ENCODE measurements around the gene SFSWAP.

Gene SFSWAP

GRCh38 chr12:131835616-131836171 is 124.8 kb downstream of the SFSWAP start:
- DNase-seq (ENCODE audit: low read depth) = no peak

GRCh38 chr12:131836193-131836592 is 125.3 kb downstream of the SFSWAP start:
- DNase-seq (ENCODE audit: low read depth) = no peak

GRCh38 chr12:131836714-131837397 is 126.0 kb downstream of the SFSWAP start:
- no peak for DNase-seq (ENCODE audit: low read depth)

- DNase-seq (ENCODE audit: low read depth) = no peak
These were observed 129.9 kb downstream of the SFSWAP start for GRCh38 chr12:131840643-131841416.

- DNase-seq (ENCODE audit: low read depth) = no peak
These were observed 130.7 kb downstream of the SFSWAP start for GRCh38 chr12:131841547-131841946.

- no peak for DNase-seq (ENCODE audit: low read depth)
These were observed 131.3 kb downstream of the SFSWAP start for GRCh38 chr12:131842169-131842568.

- no peak for DNase-seq (ENCODE audit: low read depth)
These were observed 132.6 kb downstream of the SFSWAP start for GRCh38 chr12:131843527-131843926.

GRCh38 chr12:131844140-131844539 is 133.2 kb downstream of the SFSWAP start:
- no peak for DNase-seq (ENCODE audit: low read depth)

GRCh38 chr12:131844656-131845055 is 133.8 kb downstream of the SFSWAP start:
- no peak for DNase-seq (ENCODE audit: low read depth)

GRCh38 chr12:131845121-131845520 is 134.2 kb downstream of the SFSWAP start:
- no peak for DNase-seq (ENCODE audit: low read depth)

- DNase-seq (ENCODE audit: low read depth) = no peak
These were observed 136.6 kb downstream of the SFSWAP start for GRCh38 chr12:131847456-131847855.

GRCh38 chr12:131848753-131849152 is 137.9 kb downstream of the SFSWAP start:
- no peak for DNase-seq (ENCODE audit: low read depth)

Measured in GM04503 (cell line).